Neural cell (in vitro differentiated cells): Measurements from ENCODE around the gene RAD51B.
"Not testable (repeated sequence)": the region's sequence is repeated elsewhere in the genome, so short reads cannot be mapped to it uniquely, and the experiment has no call there.

Experiments used
- EZH2 ChIP-seq: fragments of 200-600, 300-800 bp; shearing (Covaris generic), sonication (generic); IDR thresholded peaks from 2 replicates; pipeline ENCODE4 v1.6.1; 2014; ENCODE audit warnings: antibody characterized with exemption, low read length, borderline replicate concordance, mild to moderate bottlenecking; ENCODE audit not compliant: insufficient read depth, poor library complexity, severe bottlenecking
- TF ChIP-seq, protein P1 (sequence below): fragments of 450-650 bp; IDR thresholded peaks from 2 replicates; pipeline ENCODE4 v1.5.1; 2014; ENCODE audit warnings: antibody characterized with exemption, mild to moderate bottlenecking, moderate library complexity; ENCODE audit not compliant: poor library complexity, severe bottlenecking

GRCh38 chr14:67967970-67968369 is 148.4 kb downstream of the RAD51B start:
- TF ChIP-seq, protein P1, sequence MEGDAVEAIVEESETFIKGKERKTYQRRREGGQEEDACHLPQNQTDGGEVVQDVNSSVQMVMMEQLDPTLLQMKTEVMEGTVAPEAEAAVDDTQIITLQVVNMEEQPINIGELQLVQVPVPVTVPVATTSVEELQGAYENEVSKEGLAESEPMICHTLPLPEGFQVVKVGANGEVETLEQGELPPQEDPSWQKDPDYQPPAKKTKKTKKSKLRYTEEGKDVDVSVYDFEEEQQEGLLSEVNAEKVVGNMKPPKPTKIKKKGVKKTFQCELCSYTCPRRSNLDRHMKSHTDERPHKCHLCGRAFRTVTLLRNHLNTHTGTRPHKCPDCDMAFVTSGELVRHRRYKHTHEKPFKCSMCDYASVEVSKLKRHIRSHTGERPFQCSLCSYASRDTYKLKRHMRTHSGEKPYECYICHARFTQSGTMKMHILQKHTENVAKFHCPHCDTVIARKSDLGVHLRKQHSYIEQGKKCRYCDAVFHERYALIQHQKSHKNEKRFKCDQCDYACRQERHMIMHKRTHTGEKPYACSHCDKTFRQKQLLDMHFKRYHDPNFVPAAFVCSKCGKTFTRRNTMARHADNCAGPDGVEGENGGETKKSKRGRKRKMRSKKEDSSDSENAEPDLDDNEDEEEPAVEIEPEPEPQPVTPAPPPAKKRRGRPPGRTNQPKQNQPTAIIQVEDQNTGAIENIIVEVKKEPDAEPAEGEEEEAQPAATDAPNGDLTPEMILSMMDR, result not testable (repeated sequence)
- not testable (repeated sequence) for TF ChIP-seq EZH2
